HuH-7 (cell line): ENCODE data around the gene CYP2S1.

ENCODE experiments used
- DNase-seq: peaks from one replicate; pipeline ENCODE4 v3.0.0; 2011; ENCODE audit warnings: low spot score

Gene CYP2S1

DNA sequence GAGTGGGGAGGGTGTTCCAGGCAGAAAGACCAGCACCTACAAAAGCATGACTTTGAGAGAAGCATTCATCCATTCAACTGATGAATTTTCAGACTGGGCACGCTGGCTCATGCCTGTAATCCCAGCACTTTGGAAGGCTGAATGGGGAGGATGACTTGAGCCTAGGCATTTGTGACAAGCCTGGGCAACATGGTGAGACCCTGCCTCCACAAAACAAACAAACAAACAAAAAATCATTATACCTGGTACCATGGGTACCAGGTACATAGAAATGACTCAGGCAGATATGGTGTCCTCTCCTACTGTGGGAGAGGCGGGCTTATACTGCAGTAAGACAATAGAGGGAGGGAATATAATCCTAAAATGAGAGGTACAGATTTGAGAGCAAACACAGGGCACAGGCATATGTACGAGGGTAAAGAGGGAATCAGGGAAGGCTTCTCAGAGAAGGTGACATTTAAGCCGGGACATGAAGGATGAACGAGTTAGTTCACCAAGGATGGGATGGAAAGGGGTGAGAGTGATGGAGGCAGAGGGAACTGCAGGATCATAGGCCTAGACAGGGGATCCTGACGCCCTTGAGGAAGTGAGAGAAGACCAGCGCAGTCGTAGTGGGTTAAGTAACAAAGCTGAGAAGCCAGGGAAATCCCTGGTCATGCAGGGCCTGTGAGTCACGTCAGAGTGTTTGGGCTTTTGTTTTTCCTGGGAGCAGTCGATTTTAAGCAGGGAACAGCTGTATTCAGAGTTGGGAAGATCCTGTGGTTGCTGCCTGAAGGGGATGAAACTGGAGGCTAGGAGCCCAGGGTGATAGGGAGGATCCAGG lies 2.9 kb downstream of the CYP2S1 start:
- DNase-seq: no peak

DNA sequence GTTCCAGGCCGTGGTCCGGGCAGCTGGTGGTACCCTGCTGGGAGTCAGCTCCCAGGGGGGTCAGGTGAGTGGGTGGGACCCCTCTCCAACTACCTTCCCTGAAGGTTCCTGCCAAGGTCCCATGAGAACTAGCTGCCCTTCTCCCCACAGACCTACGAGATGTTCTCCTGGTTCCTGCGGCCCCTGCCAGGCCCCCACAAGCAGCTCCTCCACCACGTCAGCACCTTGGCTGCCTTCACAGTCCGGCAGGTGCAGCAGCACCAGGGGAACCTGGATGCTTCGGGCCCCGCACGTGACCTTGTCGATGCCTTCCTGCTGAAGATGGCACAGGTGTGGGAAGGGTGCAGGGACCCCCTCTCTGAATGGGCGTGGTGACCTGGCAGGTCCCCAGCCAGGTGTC lies 5.5 kb downstream of the CYP2S1 start:
- DNase-seq: no peak

DNA sequence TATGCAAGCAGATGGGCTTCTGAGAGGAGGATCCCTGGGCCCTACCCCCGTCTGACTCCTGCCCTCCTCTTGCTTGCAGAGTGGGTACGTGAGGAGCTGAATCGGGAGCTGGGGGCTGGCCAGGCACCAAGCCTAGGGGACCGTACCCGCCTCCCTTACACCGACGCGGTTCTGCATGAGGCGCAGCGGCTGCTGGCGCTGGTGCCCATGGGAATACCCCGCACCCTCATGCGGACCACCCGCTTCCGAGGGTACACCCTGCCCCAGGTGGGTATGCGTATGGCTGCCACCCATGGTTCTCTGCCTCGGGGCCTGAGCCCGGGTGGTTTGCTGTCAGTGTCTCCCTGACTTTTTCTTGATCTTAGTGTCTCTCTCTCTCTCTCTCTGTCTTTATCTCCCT lies 10.4 kb downstream of the CYP2S1 start:
- DNase-seq: no peak

DNA sequence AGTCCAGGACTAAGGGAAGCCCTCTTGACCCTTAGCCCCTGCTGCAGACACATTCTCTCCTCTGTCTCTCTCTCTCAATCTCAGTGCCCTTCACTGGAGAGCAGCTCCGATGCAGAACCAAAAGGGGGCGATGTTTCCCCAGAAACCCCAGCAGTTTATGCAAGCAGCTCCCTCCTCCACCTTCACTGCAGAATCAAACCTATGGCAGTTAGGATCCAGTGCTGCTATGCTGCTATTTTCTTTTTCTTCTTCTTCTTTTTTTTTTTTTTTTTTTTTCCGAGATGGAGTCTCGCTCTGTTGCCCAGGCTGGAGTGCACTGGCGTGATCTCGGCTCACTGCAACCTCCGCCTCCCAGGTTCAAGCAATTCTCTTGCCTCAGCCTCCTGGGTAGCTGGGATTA lies 11.3 kb downstream of the CYP2S1 start:
- DNase-seq: peak; percentile 93

DNA sequence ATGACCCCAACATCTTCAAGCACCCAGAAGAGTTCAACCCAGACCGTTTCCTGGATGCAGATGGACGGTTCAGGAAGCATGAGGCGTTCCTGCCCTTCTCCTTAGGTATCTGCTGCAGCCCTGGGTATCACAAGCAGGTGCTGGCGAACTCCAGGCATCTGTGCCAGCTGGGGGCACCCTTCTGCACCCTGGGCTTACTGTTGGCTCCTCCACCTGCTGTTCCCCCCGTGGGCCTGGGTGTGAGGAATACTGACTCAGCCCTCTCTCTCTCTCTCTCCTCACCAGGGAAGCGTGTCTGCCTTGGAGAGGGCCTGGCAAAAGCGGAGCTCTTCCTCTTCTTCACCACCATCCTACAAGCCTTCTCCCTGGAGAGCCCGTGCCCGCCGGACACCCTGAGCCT lies 13.0 kb downstream of the CYP2S1 start:
- no peak for DNase-seq

DNA sequence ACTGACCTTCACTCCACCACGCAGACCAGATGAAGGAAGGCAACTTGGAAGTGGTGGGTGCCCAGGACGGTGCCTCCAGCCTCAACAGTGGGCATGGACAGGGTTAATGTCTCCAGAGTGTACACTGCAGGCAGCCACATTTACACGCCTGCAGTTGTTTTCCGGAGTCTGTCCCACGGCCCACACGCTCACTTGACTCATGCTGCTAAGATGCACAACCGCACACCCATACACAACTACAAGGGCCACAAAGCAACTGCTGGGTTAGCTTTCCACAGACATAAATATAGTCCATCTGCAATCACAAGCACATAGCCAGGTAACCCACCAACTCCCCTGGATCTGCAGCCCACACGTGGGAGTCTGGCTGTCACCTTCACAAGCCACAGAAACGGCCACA lies 13.4 kb downstream of the CYP2S1 start:
- DNase-seq: no peak

DNA sequence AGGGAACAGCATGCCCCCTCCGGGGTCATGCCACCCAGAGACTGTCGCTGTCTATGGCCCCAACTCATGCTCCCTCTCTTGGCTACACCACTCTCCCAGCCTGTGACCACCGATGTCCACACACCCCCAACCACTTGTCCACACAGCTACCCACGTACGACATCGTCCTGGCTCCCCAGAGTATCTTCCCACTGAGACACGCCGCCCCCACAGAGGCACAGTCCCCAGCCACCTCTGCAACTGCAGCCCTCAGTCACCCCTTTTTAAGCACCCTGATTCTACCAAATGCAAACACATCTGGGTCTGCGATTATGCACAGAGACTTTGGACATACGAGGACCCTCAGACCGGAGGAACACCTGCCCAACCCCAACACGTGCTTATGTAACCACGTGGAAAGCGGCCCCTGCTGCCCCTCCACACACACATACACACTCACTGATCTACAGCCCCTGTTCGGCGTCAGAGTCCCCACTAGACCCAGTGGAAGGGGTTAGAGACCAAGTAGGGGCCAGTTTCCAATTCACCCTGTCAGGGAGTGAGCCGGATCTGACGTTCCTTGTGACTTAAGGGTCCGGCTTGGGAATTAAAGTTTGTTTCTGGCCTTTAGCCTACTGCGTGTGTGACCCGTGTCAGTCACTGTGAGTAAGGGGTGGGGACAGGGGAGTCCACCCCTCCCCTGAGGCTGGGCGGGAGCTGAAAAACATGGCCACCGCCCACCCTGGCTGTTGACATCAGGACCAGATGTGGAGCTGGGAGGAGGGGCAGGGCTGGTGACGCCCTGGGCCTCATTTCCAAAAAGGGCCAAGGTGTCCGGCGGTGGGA lies 14.1 kb downstream of the CYP2S1 start:
- DNase-seq: no peak

DNA sequence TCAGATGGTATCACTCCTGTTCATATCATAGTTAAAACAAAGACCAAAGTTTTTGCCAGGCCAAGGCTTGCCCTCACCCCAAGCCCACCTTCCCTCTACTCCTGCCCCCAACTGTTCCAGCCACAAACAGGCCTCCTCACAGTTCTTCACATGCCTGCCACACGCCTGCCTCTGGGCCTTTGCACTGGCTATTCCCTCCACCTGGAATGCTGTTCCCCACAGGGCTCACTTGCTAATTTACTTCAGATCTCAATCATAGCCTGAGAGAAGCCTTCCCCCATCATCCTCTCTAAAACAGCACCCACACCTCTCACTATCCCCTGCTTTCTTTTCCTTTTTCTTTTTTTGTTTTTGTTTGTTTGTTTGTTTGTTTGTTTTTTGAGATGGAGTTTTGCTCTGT lies 21.1 kb downstream of the CYP2S1 start:
- no peak for DNase-seq

DNA sequence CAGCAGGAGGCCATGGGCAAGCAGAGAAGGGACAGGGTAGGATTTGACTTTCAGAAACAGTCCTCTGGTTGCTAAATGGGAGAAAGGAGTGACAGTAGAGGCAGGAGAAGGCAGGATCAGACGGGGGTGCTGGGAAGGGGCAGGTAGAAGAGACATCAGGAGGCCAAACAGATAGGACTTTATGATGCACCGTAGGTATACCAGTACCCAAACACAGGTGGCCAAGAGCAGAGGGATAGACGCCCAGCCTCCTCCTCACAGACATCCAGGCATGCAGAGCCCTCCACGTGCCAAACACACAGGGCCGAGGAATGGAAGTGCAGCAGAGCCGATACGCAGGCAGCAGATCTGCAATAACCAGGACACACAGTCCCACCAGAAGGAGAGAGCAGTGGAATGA lies 24.7 kb downstream of the CYP2S1 start:
- no peak for DNase-seq

DNA sequence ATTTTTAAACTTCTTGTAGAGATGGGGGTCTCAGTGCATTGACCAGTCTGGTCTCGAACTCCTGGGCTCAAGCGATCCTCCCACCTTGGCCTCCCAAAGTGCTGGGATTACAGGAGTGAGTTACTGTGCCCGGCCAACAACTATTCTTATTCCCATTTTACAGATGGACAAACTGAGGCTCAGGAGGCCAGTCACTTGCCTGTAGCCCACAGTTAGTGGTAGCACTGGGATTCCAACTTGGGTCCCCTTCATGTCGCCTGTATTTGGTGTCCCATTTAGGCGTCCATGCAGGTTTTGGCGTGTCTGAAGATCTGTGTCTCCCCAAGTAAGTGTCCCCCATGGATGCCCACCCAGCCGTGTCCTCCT lies 25.2 kb downstream of the CYP2S1 start:
- DNase-seq: no peak

DNA sequence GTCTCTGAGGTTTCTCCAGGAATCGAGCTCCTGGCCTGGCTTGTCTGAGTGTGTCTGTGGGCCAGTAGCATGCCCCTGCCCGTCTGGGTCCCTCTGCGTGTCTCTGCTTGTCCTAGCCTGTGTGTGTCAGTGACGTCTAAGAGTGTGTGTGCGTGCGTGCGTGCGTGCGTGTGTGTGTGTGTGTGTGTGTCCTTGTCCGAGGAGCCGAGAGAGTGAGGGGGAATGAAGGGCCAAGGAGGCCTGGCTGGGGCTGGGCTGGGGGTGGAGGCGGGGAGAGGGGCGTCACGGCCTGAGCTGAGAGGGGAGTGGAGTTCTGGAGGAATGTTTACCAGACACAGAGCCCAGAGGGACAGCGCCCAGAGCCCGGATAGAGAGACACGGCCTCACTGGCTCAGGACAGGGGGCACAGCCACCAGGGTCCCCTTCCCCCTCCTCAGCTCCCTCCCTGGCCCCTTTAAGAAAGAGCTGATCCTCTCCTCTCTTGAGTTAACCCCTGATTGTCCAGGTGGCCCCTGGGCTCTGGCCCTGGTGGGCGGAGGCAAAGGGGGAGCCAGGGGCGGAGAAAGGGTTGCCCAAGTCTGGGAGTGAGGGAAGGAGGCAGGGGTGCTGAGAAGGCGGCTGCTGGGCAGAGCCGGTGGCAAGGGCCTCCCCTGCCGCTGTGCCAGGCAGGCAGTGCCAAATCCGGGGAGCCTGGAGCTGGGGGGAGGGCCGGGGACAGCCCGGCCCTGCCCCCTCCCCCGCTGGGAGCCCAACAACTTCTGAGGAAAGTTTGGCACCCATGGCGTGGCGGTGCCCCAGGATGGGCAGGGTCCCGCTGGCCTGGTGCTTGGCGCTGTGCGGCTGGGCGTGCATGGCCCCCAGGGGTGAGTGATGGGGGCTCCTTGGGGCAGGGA lies 25.8 kb downstream of the CYP2S1 start, which contains the start of gene AXL:
TSS of gene AXL (plus strand) at position 609 of the 893 bp plus-strand sequence. CDS start at position 779, 170 bp downstream.
- no peak for DNase-seq

DNA sequence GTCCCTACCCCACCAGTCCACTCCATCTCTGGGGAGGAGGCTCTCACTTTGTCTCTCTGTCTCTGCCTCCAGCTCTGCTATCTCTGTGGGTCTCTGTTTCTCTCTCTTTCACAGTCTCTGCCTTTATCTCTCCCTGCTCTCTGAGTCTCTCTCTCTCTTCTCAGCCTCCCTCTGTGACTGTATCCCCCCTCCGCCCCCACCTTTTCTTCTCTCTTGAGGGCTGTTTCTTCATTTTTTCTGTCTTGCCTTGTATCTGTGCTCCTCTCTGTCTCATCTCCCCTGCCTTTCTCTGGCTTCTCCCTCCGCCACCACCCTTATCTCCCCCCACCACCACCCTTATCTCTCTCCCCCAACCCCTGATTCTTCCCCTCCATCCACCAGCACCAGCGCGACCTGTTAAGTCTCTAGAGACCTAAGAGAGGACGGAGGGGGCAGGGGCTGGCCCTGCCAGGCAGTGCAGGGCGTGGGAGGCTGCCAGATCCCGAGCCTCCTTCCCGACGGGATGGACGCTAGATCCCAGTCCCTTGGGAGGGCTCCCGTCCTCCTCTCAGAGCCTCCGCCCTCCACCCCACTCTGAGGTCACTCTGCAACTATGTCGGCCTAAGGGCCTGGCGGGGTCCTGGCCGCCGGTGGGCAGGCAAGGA lies 27.0 kb downstream of the CYP2S1 start:
- no peak for DNase-seq

DNA sequence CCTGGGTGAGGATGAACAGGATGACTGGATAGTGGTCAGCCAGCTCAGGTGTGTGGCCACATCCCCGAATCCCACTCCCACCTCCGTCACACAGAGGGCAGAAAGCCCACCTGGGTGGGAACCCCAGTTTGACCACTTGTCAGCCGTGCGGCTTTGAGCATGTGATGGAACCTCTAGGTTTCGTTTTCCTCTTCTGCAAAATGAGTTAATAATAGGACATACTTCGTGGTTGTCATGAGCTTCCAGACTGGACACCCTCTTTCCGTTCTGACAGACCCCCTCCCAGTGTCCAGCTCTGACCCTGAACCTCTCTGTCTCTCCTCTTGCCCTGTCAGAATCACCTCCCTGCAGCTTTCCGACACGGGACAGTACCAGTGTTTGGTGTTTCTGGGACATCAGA lies 27.8 kb downstream of the CYP2S1 start:
- no peak for DNase-seq

DNA sequence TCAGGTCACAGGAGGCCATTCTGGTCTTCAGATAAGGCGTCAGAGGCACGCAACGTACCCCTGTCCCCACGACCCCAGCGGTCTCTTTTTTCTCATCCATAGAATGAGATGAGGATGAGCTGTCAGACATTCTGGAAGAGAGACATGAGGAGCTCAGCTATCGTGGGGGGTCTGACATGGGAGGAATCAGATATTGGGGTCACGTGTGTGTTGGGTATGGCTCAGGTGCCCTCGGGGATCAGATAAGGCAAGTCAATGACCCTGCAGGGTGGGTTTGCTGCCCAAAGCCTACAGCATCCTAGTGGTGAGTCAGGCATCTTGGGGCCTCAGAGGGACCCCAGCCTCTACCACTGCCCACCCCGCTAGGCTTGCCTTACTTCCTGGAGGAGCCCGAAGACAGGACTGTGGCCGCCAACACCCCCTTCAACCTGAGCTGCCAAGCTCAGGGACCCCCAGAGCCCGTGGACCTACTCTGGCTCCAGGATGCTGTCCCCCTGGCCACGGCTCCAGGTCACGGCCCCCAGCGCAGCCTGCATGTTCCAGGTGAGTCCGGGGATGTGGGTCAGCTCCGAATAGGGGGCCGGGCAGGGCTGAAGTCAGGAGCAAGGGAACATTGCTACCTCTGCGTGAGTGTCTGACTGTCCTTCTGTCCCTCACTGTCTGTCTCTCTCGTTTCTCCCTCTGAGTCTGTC lies 28.6 kb downstream of the CYP2S1 start:
- no peak for DNase-seq

DNA sequence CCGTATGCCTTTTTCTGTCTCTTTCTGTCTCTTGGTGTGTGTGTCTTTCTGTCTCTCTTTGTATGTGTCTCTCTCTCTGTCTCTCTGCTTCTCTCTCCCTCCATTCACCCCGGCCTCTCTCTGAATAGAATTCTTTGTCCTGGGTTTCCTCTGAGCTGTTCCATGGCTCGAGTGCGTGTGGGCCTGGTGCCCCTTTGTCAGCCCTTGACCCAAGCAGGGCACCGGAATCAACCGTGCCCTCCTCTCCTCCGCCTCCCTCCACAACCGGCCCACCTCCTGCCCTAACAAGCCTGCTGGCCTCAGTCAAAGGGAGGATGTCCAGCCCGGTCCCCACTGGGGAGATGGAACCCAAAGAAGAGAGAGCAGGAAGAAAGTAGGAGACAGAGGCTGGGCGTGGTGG lies 29.2 kb downstream of the CYP2S1 start:
- DNase-seq: no peak

DNA sequence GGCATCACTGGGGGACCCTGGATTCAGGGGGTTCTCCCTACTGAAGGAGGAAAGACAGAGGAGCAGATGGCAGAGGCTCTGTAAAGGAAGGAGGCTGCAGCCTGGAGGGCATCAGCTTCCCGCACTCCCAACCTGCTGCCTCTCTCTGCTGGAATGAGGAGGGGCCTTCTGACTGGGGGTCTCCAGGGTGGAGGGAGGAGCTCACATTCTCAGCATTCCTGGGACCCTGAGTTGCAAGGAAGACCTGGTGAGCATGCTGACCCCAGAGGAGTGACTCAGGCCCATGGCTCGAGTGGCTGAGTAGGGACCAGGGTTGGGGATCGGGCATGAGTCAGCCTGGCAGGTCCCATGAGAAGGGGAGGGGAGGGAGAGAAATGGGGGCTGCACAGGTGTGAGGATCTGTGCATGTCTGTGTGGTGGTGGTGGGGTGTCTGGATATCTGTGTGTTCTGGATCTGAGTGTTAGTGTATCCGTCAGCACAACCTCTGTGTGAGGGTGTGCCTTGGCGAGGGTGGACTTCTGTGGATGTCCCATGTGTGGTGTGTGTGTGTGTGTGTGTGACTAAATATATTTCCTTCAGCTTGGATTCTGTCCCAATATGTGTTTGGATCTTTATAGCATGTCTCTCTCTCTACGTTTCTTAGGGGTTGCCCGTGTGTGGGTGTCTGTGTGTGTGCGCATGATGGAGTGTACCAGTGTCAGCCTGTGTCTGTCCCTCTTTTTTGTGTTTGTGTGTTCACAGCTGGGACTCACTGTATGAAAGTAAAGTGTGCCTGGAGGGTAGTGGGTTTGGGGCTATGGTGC lies 30.6 kb downstream of the CYP2S1 start:
- DNase-seq: no peak

DNA sequence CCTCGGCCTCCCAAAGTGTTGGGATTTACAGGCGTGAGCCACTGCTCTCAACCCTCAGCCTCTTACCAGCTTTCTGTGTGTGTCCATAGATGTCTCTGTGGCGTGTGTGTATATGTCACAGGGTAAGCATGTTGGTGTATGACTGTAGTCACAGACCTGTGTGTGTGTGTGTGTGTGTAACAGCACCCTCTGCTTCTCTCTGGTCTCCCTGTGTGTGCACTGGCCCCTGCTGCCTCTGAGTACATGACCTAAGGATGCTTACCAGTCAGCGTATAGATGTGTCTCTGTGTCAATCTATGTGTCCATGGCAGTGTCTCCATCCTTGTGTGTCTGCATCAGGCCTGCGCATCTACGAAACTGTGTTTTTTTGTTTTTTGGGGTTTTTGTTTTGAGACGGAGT lies 31.6 kb downstream of the CYP2S1 start:
- no peak for DNase-seq

DNA sequence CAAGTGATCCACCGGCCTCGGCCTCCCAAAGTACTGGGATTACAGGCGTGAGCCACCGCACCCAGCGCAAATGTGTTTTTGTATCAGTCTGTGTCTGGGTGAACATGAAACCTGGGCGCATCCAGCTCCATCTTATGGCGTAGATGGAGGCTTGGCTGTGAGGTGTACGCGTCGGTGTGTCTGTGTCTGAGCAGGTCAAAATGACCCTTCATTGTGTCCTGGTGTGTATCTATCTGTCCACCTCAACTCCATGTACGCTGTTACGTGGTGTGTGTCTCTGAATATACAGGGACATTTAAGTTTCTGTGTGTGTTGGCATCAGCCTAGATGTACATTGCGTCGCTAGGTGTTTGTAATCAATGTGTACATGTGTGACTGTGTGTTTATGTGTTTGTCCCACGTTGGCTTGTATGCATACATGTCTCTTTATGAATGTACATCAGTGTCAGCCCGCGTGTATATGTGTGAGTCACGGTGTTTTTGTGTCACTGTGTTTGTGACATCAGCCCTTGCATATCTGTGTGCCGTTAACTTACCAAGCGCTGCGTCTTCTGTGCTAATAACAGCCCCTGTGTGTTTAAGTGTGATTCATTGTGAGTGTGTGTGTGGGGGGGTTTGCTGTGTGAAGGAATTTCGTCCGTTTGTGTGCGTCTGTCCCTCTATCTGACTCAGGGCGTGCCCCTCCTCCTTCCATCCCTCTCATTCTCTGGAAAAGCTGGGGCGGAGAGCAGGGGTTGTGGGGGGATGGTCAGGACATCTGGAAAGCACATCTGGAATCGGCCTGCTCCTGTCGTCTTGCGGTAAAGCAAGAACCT lies 32.4 kb downstream of the CYP2S1 start:
- no peak for DNase-seq

DNA sequence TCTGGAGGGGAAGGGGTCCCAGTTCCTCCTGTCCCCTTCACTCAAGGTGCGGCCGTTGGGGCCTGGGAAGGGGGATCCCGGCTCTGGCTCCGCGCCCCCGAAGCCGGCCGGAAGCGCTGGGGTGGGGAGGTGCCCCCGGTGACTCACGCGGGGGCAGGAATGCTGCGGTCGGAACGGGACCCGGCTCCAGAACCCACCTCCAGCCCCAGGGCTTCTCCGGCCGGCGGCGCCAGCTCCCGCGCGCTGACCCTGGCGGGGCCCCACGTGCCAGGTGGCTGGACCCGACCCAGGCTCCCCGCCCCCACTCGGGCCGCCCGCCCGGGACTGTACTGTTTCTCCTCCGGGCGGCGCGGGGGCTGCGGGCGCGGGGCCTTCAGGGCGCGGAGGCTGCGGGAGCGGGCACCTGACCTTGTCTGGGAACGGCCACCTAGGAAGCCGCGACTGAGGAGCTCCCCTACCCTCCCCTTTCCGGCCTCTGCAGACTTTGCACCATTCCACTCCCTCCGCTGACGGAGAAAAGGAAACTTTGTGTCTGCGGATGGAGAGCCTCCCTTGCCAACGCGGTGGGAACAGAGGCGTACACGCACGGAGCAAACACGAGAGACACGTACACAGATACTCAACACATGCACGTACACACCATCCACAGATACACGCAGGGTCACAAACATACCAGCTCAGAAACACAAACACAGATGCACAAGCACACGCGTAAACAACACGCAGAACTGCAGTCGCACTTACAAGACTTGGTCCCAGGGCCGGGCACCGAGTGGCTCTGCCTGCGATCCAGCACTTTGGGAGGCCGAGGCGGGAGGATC lies 33.2 kb downstream of the CYP2S1 start:
- DNase-seq: peak; percentile 71
